IPS-18c (cell line): Measurements from ENCODE around the gene TCF3.
"Not testable (repeated sequence)": the region's sequence is repeated elsewhere in the genome, so short reads cannot be mapped to it uniquely, and the experiment has no call there.

Experiments
- H3K4me3 ChIP-seq: 2 replicates; pipeline ENCODE4 v1.7.0; 2013; ENCODE audit warnings: low read depth, mild to moderate bottlenecking, low read length, moderate library complexity; ENCODE audit not compliant: insufficient read depth
- H3K9me3 ChIP-seq: one replicate; pipeline ENCODE4 v1.6.1; 2013; ENCODE audit warnings: mild to moderate bottlenecking, low read length, moderate library complexity; ENCODE audit not compliant: control insufficient read depth, insufficient read depth

The TCF3 gene

GRCh38 chr19:1644070-1644469 lies 8.3 kb downstream of the TCF3 start:
- no peaks in the 10 kb centered on the region for H3K9me3 ChIP-seq
- no peak overlapping the region for H3K4me3 ChIP-seq

GRCh38 chr19:1640893-1641448 lies 11.4 kb downstream of the TCF3 start:
- H3K9me3 ChIP-seq, H3K4me3 ChIP-seq: not testable (repeated sequence)

- Histone ChIP-seq H3K4me3 (no peak overlapping the region), H3K9me3 (no peaks in the 10 kb centered on the region)
These were observed 15.8 kb downstream of the TCF3 start for GRCh38 chr19:1636325-1637236.

- no peak overlapping the region; the same call in 1 of the 2 replicates for H3K4me3 ChIP-seq
- no peaks in the 10 kb centered on the region for H3K9me3 ChIP-seq
These were observed 17.5 kb downstream of the TCF3 start for GRCh38 chr19:1634938-1635243.

GRCh38 chr19:1634242-1634937 lies 18.0 kb downstream of the TCF3 start:
- Histone ChIP-seq H3K4me3 (no peak overlapping the region), H3K9me3 (no peaks in the 10 kb centered on the region)

- H3K9me3 ChIP-seq, result no peaks in the 10 kb centered on the region
- no peak overlapping the region for H3K4me3 ChIP-seq
These were observed 19.1 kb downstream of the TCF3 start for GRCh38 chr19:1633269-1633826.

- no peaks in the 10 kb centered on the region for H3K9me3 ChIP-seq
- no peak overlapping the region for H3K4me3 ChIP-seq
These were observed 19.8 kb downstream of the TCF3 start for GRCh38 chr19:1632462-1633268.

GRCh38 chr19:1631557-1632100 lies 20.8 kb downstream of the TCF3 start:
- no peaks in the 10 kb centered on the region for H3K9me3 ChIP-seq
- H3K4me3 ChIP-seq, result no peak overlapping the region

- Histone ChIP-seq H3K4me3 (no peak overlapping the region), H3K9me3 (no peaks in the 10 kb centered on the region)
These were observed 21.6 kb downstream of the TCF3 start for GRCh38 chr19:1630811-1631210.

GRCh38 chr19:1630012-1630411 lies 22.4 kb downstream of the TCF3 start:
- Histone ChIP-seq H3K4me3 (no peak overlapping the region), H3K9me3 (no peaks in the 10 kb centered on the region)

GRCh38 chr19:1629256-1629808 lies 23.1 kb downstream of the TCF3 start:
- Histone ChIP-seq H3K4me3 (no peak overlapping the region), H3K9me3 (no peaks in the 10 kb centered on the region)

- peaks cover 2% of the 10 kb centered on the region for H3K9me3 ChIP-seq
- H3K4me3 ChIP-seq, result no peak overlapping the region
These were observed 25.2 kb downstream of the TCF3 start for GRCh38 chr19:1627194-1627593.

- Histone ChIP-seq H3K9me3 (peaks cover 2% of the 10 kb centered on the region), H3K4me3 (no peak overlapping the region)
These were observed 25.9 kb downstream of the TCF3 start for GRCh38 chr19:1626417-1627010.

- no peak overlapping the region for H3K4me3 ChIP-seq
- peaks cover 4% of the 10 kb centered on the region for H3K9me3 ChIP-seq
These were observed 28.0 kb downstream of the TCF3 start for GRCh38 chr19:1624458-1624857.

GRCh38 chr19:1622541-1622940 lies 29.9 kb downstream of the TCF3 start:
- H3K4me3 ChIP-seq, result no peak overlapping the region
- H3K9me3 ChIP-seq, result peaks cover 4% of the 10 kb centered on the region

- H3K9me3 ChIP-seq, result peaks cover 4% of the 10 kb centered on the region
These were observed 30.4 kb downstream of the TCF3 start for GRCh38 chr19:1622007-1622406.

More at GRCh38 chr19:1622007-1622406, 30.4 kb downstream of the TCF3 start:
- H3K4me3 ChIP-seq, result no peak overlapping the region
